ENCODE data around the gene EIF1B. TPM values are rescaled to one million over a fixed set of nuclear protein-coding genes. Genes with fewer than 3 reads are reported as not detected.

Gene EIF1B
- 11.7 and 14.0 TPM in 2 replicates for total RNA-seq

GRCh38 chr3:40309418-40309924, at the start of gene EIF1B:
TSS of gene EIF1B (plus strand) at chr3:40309707. CDS start at chr3:40309942, 235 bp downstream.

Other genes starting within 250 kb of the EIF1B start
- under 0.01 TPM in 2 replicates for gene ENTPD3, start 77.5 kb downstream of the EIF1B start, total RNA-seq
- 421 and 451 TPM in 2 replicates for gene RPL14, start 147.6 kb downstream of the EIF1B start, total RNA-seq
- 2.9 and 4.0 TPM in 2 replicates for gene ZNF619, start 167.4 kb downstream of the EIF1B start, total RNA-seq
- gene ZNF620, start 196.3 kb downstream of the EIF1B start, total RNA-seq, result 0.67 and 1.0 TPM in 2 replicates
- gene ZNF621, start 215.3 kb downstream of the EIF1B start, total RNA-seq, result 6.8 and 12.8 TPM in 2 replicates

Measured in bronchus fibroblast of lung (primary cell).